Mucosa of rectum (tissue), 2 donors: ENCODE data around the gene POP5.
"Not testable (repeated sequence)": the region's sequence is repeated elsewhere in the genome, so short reads cannot be mapped to it uniquely, and the experiment has no call there.

Source experiments
- H3K27ac ChIP-seq, 2 donors: one replicate each; pipeline ENCODE4 v1.7.0; 2013; ENCODE audit warnings: inconsistent platforms in 2 of 2, low read depth in 2 of 2, low read length in 2 of 2
- H3K27me3 ChIP-seq, 2 donors: one replicate each; pipeline ENCODE4 v1.7.0; 2013; ENCODE audit warnings: low read length in 2 of 2; ENCODE audit not compliant: control insufficient read depth in 2 of 2, insufficient read depth in 2 of 2
- H3K36me3 ChIP-seq, 2 donors: one replicate each; pipeline ENCODE4 v1.7.0; 2013; ENCODE audit warnings: low read length in 2 of 2; ENCODE audit not compliant: control insufficient read depth in 2 of 2, insufficient read depth in 2 of 2
- H3K4me1 ChIP-seq, 2 donors: one replicate each; pipeline ENCODE4 v1.7.0; 2013; ENCODE audit warnings: low read length in 2 of 2, mild to moderate bottlenecking in 1 of 2; ENCODE audit not compliant: control insufficient read depth in 2 of 2, insufficient read depth in 2 of 2
- H3K4me3 ChIP-seq, 2 donors: one replicate each; pipeline ENCODE4 v1.7.0; 2013; ENCODE audit warnings: low read length in 2 of 2
- H3K9ac ChIP-seq, 2 donors: one replicate each; pipeline ENCODE4 v1.7.0; 2013; ENCODE audit warnings: low read length in 2 of 2, low read depth in 1 of 2, mild to moderate bottlenecking in 1 of 2
- H3K9me3 ChIP-seq, 2 donors: one replicate each; pipeline ENCODE4 v1.7.0; 2013; ENCODE audit warnings: low read length in 2 of 2; ENCODE audit not compliant: control insufficient read depth in 2 of 2
- donor health status: healthy.
- donor health status: Normal muscosa, but diverticular disease.

POP5 gene

GRCh38 chr12:120611534-120611933 is 30.3 kb upstream of the POP5 start:
- not testable (repeated sequence) for H3K27ac ChIP-seq, H3K27me3 ChIP-seq, H3K9ac ChIP-seq, H3K4me1 ChIP-seq, H3K4me3 ChIP-seq, H3K36me3 ChIP-seq, H3K9me3 ChIP-seq

GRCh38 chr12:120610560-120610959 is 29.4 kb upstream of the POP5 start:
- no peak overlapping the region for H3K27ac ChIP-seq
- no peaks in the 10 kb centered on the region for H3K27me3 ChIP-seq
- no peak overlapping the region for H3K9ac ChIP-seq

GRCh38 chr12:120602416-120602815 is 21.2 kb upstream of the POP5 start:
- not testable (repeated sequence) for H3K27me3 ChIP-seq, H3K9me3 ChIP-seq, H3K27ac ChIP-seq, H3K4me1 ChIP-seq, H3K9ac ChIP-seq, H3K4me3 ChIP-seq, H3K36me3 ChIP-seq

More at GRCh38 chr12:120610560-120610959, 29.4 kb upstream of the POP5 start:
- no peaks in the 10 kb centered on the region for H3K9me3 ChIP-seq
- H3K36me3 ChIP-seq, result no peaks in the 10 kb centered on the region
- no peaks in the 10 kb centered on the region for H3K4me1 ChIP-seq
- no peak overlapping the region for H3K4me3 ChIP-seq

GRCh38 chr12:120599672-120600552 is 18.7 kb upstream of the POP5 start:
- Histone ChIP-seq H3K4me1 (peaks cover 0 to 3% of the 10 kb centered on the region in 2 donors), H3K9me3 (no peaks in the 10 kb centered on the region), H3K36me3 (no peaks in the 10 kb centered on the region), H3K4me3 (no peak overlapping the region), H3K27me3 (no peaks in the 10 kb centered on the region), H3K27ac (no peak overlapping the region), H3K9ac (no peak overlapping the region)

- Histone ChIP-seq H3K4me1 (peaks cover 0 to 3% of the 10 kb centered on the region in 2 donors), H3K9ac (no peak overlapping the region)
Observed at GRCh38 chr12:120598674-120599463, 17.7 kb upstream of the POP5 start.

GRCh38 chr12:120597861-120598260 is 16.7 kb upstream of the POP5 start:
- Histone ChIP-seq H3K9me3 (no peaks in the 10 kb centered on the region), H3K4me3 (no peak overlapping the region), H3K27ac (no peak overlapping the region), H3K36me3 (no peaks in the 10 kb centered on the region), H3K4me1 (peaks cover 0 to 3% of the 10 kb centered on the region in 2 donors), H3K9ac (no peak overlapping the region), H3K27me3 (no peaks in the 10 kb centered on the region)

More at GRCh38 chr12:120598674-120599463, 17.7 kb upstream of the POP5 start:
- Histone ChIP-seq H3K27me3 (no peaks in the 10 kb centered on the region), H3K36me3 (no peaks in the 10 kb centered on the region), H3K27ac (no peak overlapping the region), H3K4me3 (no peak overlapping the region), H3K9me3 (no peaks in the 10 kb centered on the region)

GRCh38 chr12:120596901-120597300 is 15.7 kb upstream of the POP5 start:
- Histone ChIP-seq H3K27me3 (no peaks in the 10 kb centered on the region), H3K9me3 (no peaks in the 10 kb centered on the region), H3K9ac (no peak overlapping the region), H3K4me1 (peaks cover 0 to 3% of the 10 kb centered on the region in 2 donors), H3K36me3 (no peaks in the 10 kb centered on the region), H3K4me3 (no peak overlapping the region), H3K27ac (no peak overlapping the region)

- H3K9ac ChIP-seq, result no peak overlapping the region
Observed at GRCh38 chr12:120592121-120593049, 11.2 kb upstream of the POP5 start.

GRCh38 chr12:120590741-120591407 is 9.7 kb upstream of the POP5 start:
- peak overlapping the region; percentile 5 to 9 for H3K4me3 ChIP-seq
- no peaks in the 10 kb centered on the region for H3K36me3 ChIP-seq
- H3K4me1 ChIP-seq, result peaks cover 3 to 11% of the 10 kb centered on the region in 2 donors
- no peaks in the 10 kb centered on the region for H3K27me3 ChIP-seq
- peak overlapping the region in 1 of 2 donors; percentile 47 for H3K9ac ChIP-seq
- no peaks in the 10 kb centered on the region for H3K9me3 ChIP-seq
- H3K27ac ChIP-seq, result peak overlapping the region; percentile 85 to 86

More at GRCh38 chr12:120592121-120593049, 11.2 kb upstream of the POP5 start:
- Histone ChIP-seq H3K36me3 (no peaks in the 10 kb centered on the region), H3K27ac (no peak overlapping the region), H3K4me1 (peaks cover 3 to 11% of the 10 kb centered on the region in 2 donors), H3K9me3 (no peaks in the 10 kb centered on the region), H3K4me3 (no peak overlapping the region), H3K27me3 (no peaks in the 10 kb centered on the region)
